K562 (cell line): ENCODE data around the gene CACNA1I. TPM values are rescaled to one million over a fixed set of nuclear protein-coding genes. Genes with fewer than 3 reads are reported as not detected.
A peak's percentile ranks its signal among the peaks of the same experiment; 100 is the strongest.

Experiments used
- CGGBP1 ChIP-seq: fragments of 250-450 bp; sonication (Bioruptor Pico); IDR thresholded peaks from 2 replicates; pipeline ENCODE4 v1.9.0; 2021; ENCODE audit warnings: mild to moderate bottlenecking
- FOXA1 ChIP-seq: fragments of 450-650 bp; IDR thresholded peaks from 2 replicates; pipeline ENCODE4 v1.6.1; 2016; ENCODE audit warnings: mild to moderate bottlenecking, borderline replicate concordance
- ID3 ChIP-seq, 2 experiments: fragments of 250-450 bp in 1 of 2; fragments of 450-650 bp in 1 of 2; sonication (Bioruptor Pico) in 1 of 2; IDR thresholded peaks; 2 replicates each; pipeline versions ENCODE4 v1.6.1 to v1.8.0; 2016 to 2021; ENCODE audit warnings: mild to moderate bottlenecking in 2 of 2, moderate library complexity in 2 of 2, missing compliant biosample characterization in 1 of 2, missing genetic modification characterization in 1 of 2
- IFI16 ChIP-seq: fragments of 250-450 bp; sonication (Bioruptor Pico); IDR thresholded peaks from 2 replicates; pipeline ENCODE4 v2.1.2; 2022; ENCODE audit warnings: mild to moderate bottlenecking, inconsistent platforms
- JUND ChIP-seq, 2 experiments: IDR thresholded peaks; 2 replicates in 1 of 2; 3 replicates in 1 of 2; pipeline ENCODE4 v1.6.1; 2011; ENCODE audit warnings: borderline replicate concordance in 2 of 2, low read depth in 2 of 2, low read length in 2 of 2, improper control_type of control experiment in 1 of 2, missing biosample characterization in 1 of 2, missing genetic modification characterization in 1 of 2, missing genetic modification reagents in 1 of 2
- KAT8 ChIP-seq: fragments of 450-650 bp; IDR thresholded peaks from 2 replicates; pipeline ENCODE4 v1.6.1; 2016; ENCODE audit warnings: low read depth, mild to moderate bottlenecking
- MBD2 ChIP-seq: sonication (generic); IDR thresholded peaks from 2 replicates; pipeline ENCODE4 v1.6.1; 2016; ENCODE audit warnings: low read depth, borderline replicate concordance
- REST ChIP-seq, 2 experiments: fragments of 450-650 bp; formaldehyde crosslinking in 1 of 2; IDR thresholded peaks; 2 replicates each; pipeline versions ENCODE4 v1.4.0 to v1.6.1; 2014 to 2020; ENCODE audit warnings: mild to moderate bottlenecking in 2 of 2, borderline replicate concordance in 1 of 2, low read depth in 1 of 2
- SETDB1 ChIP-seq: IDR thresholded peaks from one replicate; pipeline ENCODE4 v1.6.1; 2012; ENCODE audit warnings: low read length, control low read depth, inconsistent platforms
- SP2 ChIP-seq: IDR thresholded peaks from 2 replicates; pipeline ENCODE4 v1.6.1; 2011; ENCODE audit warnings: mild to moderate bottlenecking, low read depth, low read length, moderate library complexity; ENCODE audit not compliant: poor library complexity, severe bottlenecking; ENCODE audit errors: extremely low read depth
- polyA plus RNA-seq, 8 experiments: library from polyadenylated mRNA; depleted of rRNA in 4 of 8; stranded (reverse) in 5 of 8; unstranded in 3 of 8; fragments of >200 nt; fragmentation: Nextera tagmentation in 2 of 8; fragmentation: Illumina TruSeq in 1 of 8; extraction: Ambion mirVana in 2 of 8; extraction: Trizol in 1 of 8; gene quantifications; 2 replicates each; pipeline versions ENCODE4 v1.2.1 to v1.2.3, GENCODE V29; 2011 to 2014; ENCODE audit warnings: inconsistent platforms in 1 of 8, missing spikeins in 1 of 8
- total RNA-seq, 7 experiments: library from RNA; depleted of rRNA in 6 of 7; stranded (reverse); fragments of >200 nt in 6 of 7; fragmentation: Illumina TruSeq in 2 of 7; extraction: Trizol in 2 of 7; gene quantifications; 2 replicates each; pipeline versions ENCODE4 v1.2.1 to v1.2.3, GENCODE V29; 2011 to 2021; ENCODE audit warnings: low replicate concordance in 1 of 7

CACNA1I gene
- total and polyA plus RNA-seq, 9 of the 15 experiments (the other 6 are each of a cell fraction or from before 2014, with no cell fraction given): 0.01 to 0.79 (median 0.32) TPM; not detected in 1

GRCh38 chr22:39724390-39724789 is 153.8 kb downstream of the CACNA1I start (continued):
- no peak for TF ChIP-seq CGGBP1 (CRISPR knock-in tag)
- peak; percentile 56; the same call in 1 of the 2 replicates for TF ChIP-seq MBD2
- TF ChIP-seq IFI16 (CRISPR knock-in tag): no peak
- no peak for TF ChIP-seq ID3 (CRISPR knock-in tag; IDR thresholded peaks at IDR 0.05)
- TF ChIP-seq ID3 (tag; IDR thresholded peaks at IDR 0.05): no peak
- TF ChIP-seq FOXA1: no peak
- no peak for TF ChIP-seq JUND (IDR thresholded peaks at IDR 0.05; ENCODE audit: borderline replicate concordance, low read depth, low read length)
- TF ChIP-seq JUND (tag; IDR thresholded peaks at IDR 0.05; ENCODE audit: borderline replicate concordance, low read depth, low read length): no peak
- no peak for TF ChIP-seq SETDB1
- no peak for TF ChIP-seq REST (IDR thresholded peaks at IDR 0.05; ENCODE audit: borderline replicate concordance)
- TF ChIP-seq REST (CRISPR knock-in tag; IDR thresholded peaks at IDR 0.05; ENCODE audit: low read depth): no peak
- TF ChIP-seq KAT8: no peak
- TF ChIP-seq SP2: peak; percentile 30
